Lower leg skin (tissue), 4 donors: ENCODE measurements around the gene ACOT13. TPM values are rescaled to one million over a fixed set of nuclear protein-coding genes. Genes with fewer than 3 reads are reported as not detected.
"Not testable (repeated sequence)": the region's sequence is repeated elsewhere in the genome, so short reads cannot be mapped to it uniquely, and the experiment has no call there.

Source experiments
- DNase-seq, 2 donors: peaks; one replicate each; pipeline ENCODE4 v3.0.0-alpha.2; 2019; ENCODE audit warnings: low spot score in 2 of 2
- H3K4me3 ChIP-seq: fragments of 200-600 bp; sonication (generic); 2 replicates; pipeline ENCODE4 v1.5.1; 2017; ENCODE audit warnings: mild to moderate bottlenecking, low read depth; ENCODE audit not compliant: poor library complexity, severe bottlenecking
- POLR2A ChIP-seq, 2 donors: fragments of 450-650 bp; IDR thresholded peaks; one replicate each; pipeline ENCODE4 v1.6.1; 2016 to 2017; ENCODE audit warnings: antibody characterized with exemption in 2 of 2, mild to moderate bottlenecking in 1 of 2, moderate library complexity in 1 of 2
- WGBS, 2 donors: methylation state at CpG; one replicate each; pipeline ENCODE4 v1.1.5; 2018; 5-methylcytosine and 5-hydroxymethylcytosine counted together
- intact Hi-C: fragments of 100-400 bp; cut with DNase I; formaldehyde crosslinking; loops from one replicate; pipeline ENCODE4 v1.15.0; 2023; ENCODE audit warnings: low total_unique reads
- total RNA-seq, 4 donors: library from RNA; depleted of rRNA; stranded (reverse); fragments of >200 nt; gene quantifications; one replicate each; pipeline ENCODE4 v1.1.0, GENCODE V29; 2016
- TF ChIP-seq, protein P1 (sequence below), 3 donors: fragments of 450-650 bp; IDR thresholded peaks; one replicate each; pipeline ENCODE4 v1.5.1; 2016; ENCODE audit warnings: antibody characterized with exemption in 3 of 3, mild to moderate bottlenecking in 3 of 3, moderate library complexity in 2 of 3

ACOT13 gene
- total RNA-seq, 4 donors from 2014 or later, result 4.6 to 22.6 (median 10.6) TPM

DNA sequence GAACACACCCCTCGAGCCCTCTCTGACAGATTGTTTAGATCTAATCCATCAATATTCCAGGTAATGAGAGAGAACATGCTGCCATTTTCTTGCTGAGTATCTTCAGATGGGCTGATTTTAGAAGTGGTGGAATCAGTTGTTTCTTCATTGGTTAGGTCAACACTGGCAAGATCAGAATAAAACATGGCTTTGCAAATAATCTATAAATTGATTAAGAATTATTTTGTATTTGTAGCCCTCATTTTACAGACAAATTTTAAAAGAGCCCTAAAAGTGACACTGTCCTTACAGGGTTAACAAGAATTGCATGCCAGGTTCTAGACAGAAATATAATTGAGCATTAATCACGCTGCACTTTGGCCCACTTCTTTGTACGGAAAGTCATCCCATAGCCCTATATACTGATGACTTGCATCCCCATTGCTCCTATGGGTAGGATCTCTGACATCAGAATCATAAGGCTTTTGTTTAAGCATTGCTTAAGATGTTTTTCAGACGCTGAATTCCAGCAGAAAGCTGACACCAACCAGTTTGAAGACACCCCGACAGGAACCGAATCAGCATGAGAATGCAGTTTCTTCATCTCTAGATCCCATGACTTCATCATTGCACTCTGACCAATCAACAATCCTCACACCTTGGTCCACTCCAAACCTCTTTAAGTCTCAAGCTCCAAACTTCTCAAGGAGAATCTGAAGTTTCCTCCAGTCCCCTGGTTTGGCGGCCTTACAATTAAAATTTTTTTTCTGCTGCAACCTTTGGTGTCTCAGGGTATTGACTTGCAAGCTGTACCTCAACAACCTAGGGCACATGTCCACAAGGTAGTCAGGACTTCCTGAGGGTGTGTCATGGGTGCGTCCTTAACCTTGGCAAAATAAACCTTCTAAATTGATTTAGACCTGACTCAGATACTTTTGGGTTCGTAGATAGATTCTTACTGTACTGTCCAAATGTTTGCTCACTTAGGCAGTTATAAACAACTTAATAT, 8.0 kb upstream of the ACOT13 start:
- TF ChIP-seq POLR2A (IDR thresholded peaks at IDR 0.05), result no peak
- TF ChIP-seq, protein P1, sequence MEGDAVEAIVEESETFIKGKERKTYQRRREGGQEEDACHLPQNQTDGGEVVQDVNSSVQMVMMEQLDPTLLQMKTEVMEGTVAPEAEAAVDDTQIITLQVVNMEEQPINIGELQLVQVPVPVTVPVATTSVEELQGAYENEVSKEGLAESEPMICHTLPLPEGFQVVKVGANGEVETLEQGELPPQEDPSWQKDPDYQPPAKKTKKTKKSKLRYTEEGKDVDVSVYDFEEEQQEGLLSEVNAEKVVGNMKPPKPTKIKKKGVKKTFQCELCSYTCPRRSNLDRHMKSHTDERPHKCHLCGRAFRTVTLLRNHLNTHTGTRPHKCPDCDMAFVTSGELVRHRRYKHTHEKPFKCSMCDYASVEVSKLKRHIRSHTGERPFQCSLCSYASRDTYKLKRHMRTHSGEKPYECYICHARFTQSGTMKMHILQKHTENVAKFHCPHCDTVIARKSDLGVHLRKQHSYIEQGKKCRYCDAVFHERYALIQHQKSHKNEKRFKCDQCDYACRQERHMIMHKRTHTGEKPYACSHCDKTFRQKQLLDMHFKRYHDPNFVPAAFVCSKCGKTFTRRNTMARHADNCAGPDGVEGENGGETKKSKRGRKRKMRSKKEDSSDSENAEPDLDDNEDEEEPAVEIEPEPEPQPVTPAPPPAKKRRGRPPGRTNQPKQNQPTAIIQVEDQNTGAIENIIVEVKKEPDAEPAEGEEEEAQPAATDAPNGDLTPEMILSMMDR (IDR thresholded peaks at IDR 0.05), result no peak
- 56 to 71% methylated on average over 9 of the region's 9 CpGs for WGBS, 2 donors
- H3K4me3 ChIP-seq, result no peak overlapping the region
- intact Hi-C loops, result no loop called here
- DNase-seq, result no peak

GRCh38 chr6:24659561-24659960, 7.3 kb upstream of the ACOT13 start:
- intact Hi-C loops, result no loop called here
- H3K4me3 ChIP-seq, result no peak overlapping the region
- no peak for DNase-seq
- TF ChIP-seq, protein P1 (IDR thresholded peaks at IDR 0.05), result no peak
- no peak for TF ChIP-seq POLR2A (IDR thresholded peaks at IDR 0.05)
- 51 to 53% methylated on average over 1 of the region's 1 CpG for WGBS, 2 donors

- no peak overlapping the region for H3K4me3 ChIP-seq
- no peak for DNase-seq
- TF ChIP-seq, protein P1 (IDR thresholded peaks at IDR 0.05), result no peak
- TF ChIP-seq POLR2A (IDR thresholded peaks at IDR 0.05), result no peak
- 78 to 89% methylated on average over 2 of the region's 2 CpGs for WGBS, 2 donors
- intact Hi-C loops, result no loop called here
Measured at GRCh38 chr6:24660105-24660504, 6.8 kb upstream of the ACOT13 start.

- H3K4me3 ChIP-seq, intact Hi-C loops, DNase-seq: not testable (repeated sequence)
- WGBS, 2 donors, result 88 to 94% methylated on average over 5 of the region's 5 CpGs
Measured at GRCh38 chr6:24661759-24662158, 5.1 kb upstream of the ACOT13 start.

GRCh38 chr6:24662236-24662635, 4.6 kb upstream of the ACOT13 start:
- DNase-seq, result no peak
- TF ChIP-seq, protein P1 (IDR thresholded peaks at IDR 0.05), result no peak
- TF ChIP-seq POLR2A (IDR thresholded peaks at IDR 0.05), result no peak
- intact Hi-C loops, result no loop called here
- WGBS, 2 donors, result 91 to 96% methylated on average over 10 of the region's 10 CpGs
- no peak overlapping the region for H3K4me3 ChIP-seq

DNA sequence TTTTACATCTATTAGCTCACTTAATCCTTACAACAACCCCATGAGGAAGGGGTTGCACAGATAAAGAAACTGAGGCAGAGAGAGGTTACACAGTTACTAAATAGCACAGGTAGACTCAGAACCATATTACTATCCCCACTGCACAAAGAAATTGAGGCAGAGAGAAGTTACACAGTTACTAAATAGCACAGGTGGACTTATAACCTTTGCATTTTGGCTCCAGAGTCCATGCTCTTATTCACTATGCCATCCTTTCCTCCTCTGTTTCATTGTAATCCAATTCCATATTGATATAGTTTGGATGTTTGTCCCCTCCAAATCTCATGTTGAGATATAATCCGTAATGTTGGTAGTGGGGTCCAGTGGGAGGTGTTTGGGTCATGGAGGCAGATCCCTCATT, 3.7 kb upstream of the ACOT13 start:
- H3K4me3 ChIP-seq, result no peak overlapping the region
- no peak for DNase-seq
- TF ChIP-seq, protein P1 (IDR thresholded peaks at IDR 0.05), result no peak
- WGBS, 2 donors, result 97 to 100% methylated on average over 1 of the region's 1 CpG
- intact Hi-C loops, result no loop called here
